GM12878 (cell line): ENCODE results near the gene UQCR11. TPM values are rescaled to one million over a fixed set of nuclear protein-coding genes. Genes with fewer than 3 reads are reported as not detected.
A peak's percentile ranks its signal among the peaks of the same experiment; 100 is the strongest.

Experiments used
- CREB1 ChIP-seq: IDR thresholded peaks from 2 replicates; pipeline ENCODE4 v1.6.1; 2012; ENCODE audit warnings: low read depth, mild to moderate bottlenecking, inconsistent platforms
- CTCF ChIP-seq, 3 experiments: IDR thresholded peaks in 2 of 3; conservative IDR thresholded peaks in 1 of 3; 2 replicates each; pipeline ENCODE4 v1.5.1; 2011; ENCODE audit warnings: low read depth in 3 of 3, low read length in 3 of 3, mild to moderate bottlenecking in 3 of 3, control low read depth in 2 of 3, moderate library complexity in 2 of 3, inconsistent platforms in 1 of 3, mixed read lengths in 1 of 3; ENCODE audit not compliant: control insufficient read depth in 2 of 3, insufficient read depth in 1 of 3; ENCODE audit errors: extremely low read depth in 1 of 3
- EGR1 ChIP-seq, 2 experiments: IDR thresholded peaks; 1 replicate in 1 of 2; 2 replicates in 1 of 2; pipeline ENCODE4 v1.6.1; 2011 to 2012; ENCODE audit warnings: low read depth in 2 of 2, low read length in 2 of 2, borderline replicate concordance in 1 of 2, mild to moderate bottlenecking in 1 of 2, moderate library complexity in 1 of 2
- LARP7 ChIP-seq: fragments of 450-650 bp; IDR thresholded peaks from 2 replicates; pipeline ENCODE4 v1.6.1; 2017; ENCODE audit warnings: mild to moderate bottlenecking
- MEF2A ChIP-seq: IDR thresholded peaks from 2 replicates; pipeline ENCODE4 v1.6.1; 2011; ENCODE audit warnings: low read depth, mild to moderate bottlenecking, low read length, moderate library complexity; ENCODE audit not compliant: insufficient read depth
- POLR2A ChIP-seq: IDR thresholded peaks from 2 replicates; pipeline ENCODE4 v1.6.1; 2011; ENCODE audit warnings: low read depth, mild to moderate bottlenecking, low read length
- PRDM15 ChIP-seq: fragments of 450-650 bp; formaldehyde crosslinking; IDR thresholded peaks from 2 replicates; pipeline ENCODE4 v1.4.0; 2020; ENCODE audit warnings: mild to moderate bottlenecking, moderate library complexity
- RUNX3 ChIP-seq: IDR thresholded peaks from 2 replicates; pipeline ENCODE4 v1.6.1; 2012; ENCODE audit warnings: low read length, inconsistent platforms
- ZNF384 ChIP-seq: IDR thresholded peaks from 2 replicates; pipeline ENCODE4 v1.6.1; 2012; ENCODE audit warnings: low read depth, mild to moderate bottlenecking, low read length, improper control_type of control experiment, borderline replicate concordance
- polyA plus RNA-seq, 11 experiments: library from polyadenylated mRNA; depleted of rRNA in 4 of 11; unstranded in 6 of 11; stranded (reverse) in 5 of 11; fragments of >200 nt; fragmentation: Nextera tagmentation in 4 of 11; fragmentation: Illumina TruSeq in 1 of 11; extraction: Ambion mirVana in 4 of 11; extraction: Trizol in 1 of 11; gene quantifications; 1 replicate in 1 of 11; 2 replicates in 10 of 11; pipeline versions ENCODE4 v1.2.1 to v1.2.3, GENCODE V29; 2011 to 2016; ENCODE audit warnings: inconsistent platforms in 2 of 11, missing spikeins in 2 of 11, low read depth in 1 of 11
- total RNA-seq, 4 experiments: library from RNA; depleted of rRNA in 3 of 4; stranded (reverse); fragments of >200 nt in 3 of 4; fragmentation: Illumina TruSeq in 1 of 4; extraction: Trizol in 1 of 4; gene quantifications; 2 replicates each; pipeline versions ENCODE4 v1.2.1 to v1.2.3, GENCODE V29; 2013 to 2021
- TF ChIP-seq, protein P1 (sequence below): fragments of 450-650 bp; IDR thresholded peaks from 2 replicates; pipeline ENCODE4 v1.6.1; 2017; ENCODE audit warnings: mild to moderate bottlenecking, moderate library complexity
- TF ChIP-seq, protein P2 (sequence below): IDR thresholded peaks from 2 replicates; pipeline ENCODE4 v1.6.1; 2011; ENCODE audit warnings: low read depth, mild to moderate bottlenecking, low read length, moderate library complexity, borderline replicate concordance; ENCODE audit errors: extremely low read depth
- TF ChIP-seq, protein P3 (sequence below): IDR thresholded peaks from 2 replicates; pipeline ENCODE4 v1.6.1; 2012; ENCODE audit warnings: low read depth, low read length, improper control_type of control experiment
- TF ChIP-seq, protein P4 (sequence below): fragments of 150-350 bp; IDR thresholded peaks from 2 replicates; pipeline ENCODE4 v1.6.1; 2014; ENCODE audit warnings: mild to moderate bottlenecking, low read depth, low read length
- TF ChIP-seq, protein P5 (sequence below): IDR thresholded peaks from 2 replicates; pipeline ENCODE4 v1.6.1; 2012; ENCODE audit warnings: low read depth, low read length, improper control_type of control experiment

Gene UQCR11
- total and polyA plus RNA-seq, 10 of the 15 experiments (the other 5 are each of a cell fraction or from before 2014, with no cell fraction given): 28.6 to 586 (median 193) TPM

GRCh38 chr19:1651568-1652291 is 46.5 kb upstream of the UQCR11 start (continued):
- TF ChIP-seq, protein P1, sequence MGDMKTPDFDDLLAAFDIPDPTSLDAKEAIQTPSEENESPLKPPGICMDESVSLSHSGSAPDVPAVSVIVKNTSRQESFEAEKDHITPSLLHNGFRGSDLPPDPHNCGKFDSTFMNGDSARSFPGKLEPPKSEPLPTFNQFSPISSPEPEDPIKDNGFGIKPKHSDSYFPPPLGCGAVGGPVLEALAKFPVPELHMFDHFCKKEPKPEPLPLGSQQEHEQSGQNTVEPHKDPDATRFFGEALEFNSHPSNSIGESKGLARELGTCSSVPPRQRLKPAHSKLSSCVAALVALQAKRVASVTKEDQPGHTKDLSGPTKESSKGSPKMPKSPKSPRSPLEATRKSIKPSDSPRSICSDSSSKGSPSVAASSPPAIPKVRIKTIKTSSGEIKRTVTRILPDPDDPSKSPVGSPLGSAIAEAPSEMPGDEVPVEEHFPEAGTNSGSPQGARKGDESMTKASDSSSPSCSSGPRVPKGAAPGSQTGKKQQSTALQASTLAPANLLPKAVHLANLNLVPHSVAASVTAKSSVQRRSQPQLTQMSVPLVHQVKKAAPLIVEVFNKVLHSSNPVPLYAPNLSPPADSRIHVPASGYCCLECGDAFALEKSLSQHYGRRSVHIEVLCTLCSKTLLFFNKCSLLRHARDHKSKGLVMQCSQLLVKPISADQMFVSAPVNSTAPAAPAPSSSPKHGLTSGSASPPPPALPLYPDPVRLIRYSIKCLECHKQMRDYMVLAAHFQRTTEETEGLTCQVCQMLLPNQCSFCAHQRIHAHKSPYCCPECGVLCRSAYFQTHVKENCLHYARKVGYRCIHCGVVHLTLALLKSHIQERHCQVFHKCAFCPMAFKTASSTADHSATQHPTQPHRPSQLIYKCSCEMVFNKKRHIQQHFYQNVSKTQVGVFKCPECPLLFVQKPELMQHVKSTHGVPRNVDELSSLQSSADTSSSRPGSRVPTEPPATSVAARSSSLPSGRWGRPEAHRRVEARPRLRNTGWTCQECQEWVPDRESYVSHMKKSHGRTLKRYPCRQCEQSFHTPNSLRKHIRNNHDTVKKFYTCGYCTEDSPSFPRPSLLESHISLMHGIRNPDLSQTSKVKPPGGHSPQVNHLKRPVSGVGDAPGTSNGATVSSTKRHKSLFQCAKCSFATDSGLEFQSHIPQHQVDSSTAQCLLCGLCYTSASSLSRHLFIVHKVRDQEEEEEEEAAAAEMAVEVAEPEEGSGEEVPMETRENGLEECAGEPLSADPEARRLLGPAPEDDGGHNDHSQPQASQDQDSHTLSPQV: no peak
- TF ChIP-seq POLR2A (peak; percentile 54), MEF2A (no peak), ZNF384 (no peak), LARP7 (no peak; the same call in 1 of the 2 replicates), PRDM15 (CRISPR knock-in tag) (no peak), CREB1 (no peak), CTCF (IDR thresholded peaks at IDR 0.05 in 2 of 3, conservative IDR thresholded peaks at IDR 0.05 in 1 of 3; ENCODE audit: control insufficient read depth in 2 of 3, extremely low read depth in 1 of 3, insufficient read depth in 1 of 3, low read depth in 3 of 3, low read length in 3 of 3) (peak in 1 of 3 experiments; percentile 14; a peak in 1 of 6 replicates), RUNX3 (no peak), EGR1 (IDR thresholded peaks at IDR 0.05; ENCODE audit: borderline replicate concordance in 1 of 2, low read depth in 2 of 2, low read length in 2 of 2) (peak in 1 of 2 experiments; percentile 33; a peak in 1 of 3 replicates)
- TF ChIP-seq, protein P2, sequence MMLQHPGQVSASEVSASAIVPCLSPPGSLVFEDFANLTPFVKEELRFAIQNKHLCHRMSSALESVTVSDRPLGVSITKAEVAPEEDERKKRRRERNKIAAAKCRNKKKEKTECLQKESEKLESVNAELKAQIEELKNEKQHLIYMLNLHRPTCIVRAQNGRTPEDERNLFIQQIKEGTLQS: no peak
- TF ChIP-seq, protein P3, sequence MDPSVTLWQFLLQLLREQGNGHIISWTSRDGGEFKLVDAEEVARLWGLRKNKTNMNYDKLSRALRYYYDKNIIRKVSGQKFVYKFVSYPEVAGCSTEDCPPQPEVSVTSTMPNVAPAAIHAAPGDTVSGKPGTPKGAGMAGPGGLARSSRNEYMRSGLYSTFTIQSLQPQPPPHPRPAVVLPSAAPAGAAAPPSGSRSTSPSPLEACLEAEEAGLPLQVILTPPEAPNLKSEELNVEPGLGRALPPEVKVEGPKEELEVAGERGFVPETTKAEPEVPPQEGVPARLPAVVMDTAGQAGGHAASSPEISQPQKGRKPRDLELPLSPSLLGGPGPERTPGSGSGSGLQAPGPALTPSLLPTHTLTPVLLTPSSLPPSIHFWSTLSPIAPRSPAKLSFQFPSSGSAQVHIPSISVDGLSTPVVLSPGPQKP: no peak
- TF ChIP-seq, protein P4, sequence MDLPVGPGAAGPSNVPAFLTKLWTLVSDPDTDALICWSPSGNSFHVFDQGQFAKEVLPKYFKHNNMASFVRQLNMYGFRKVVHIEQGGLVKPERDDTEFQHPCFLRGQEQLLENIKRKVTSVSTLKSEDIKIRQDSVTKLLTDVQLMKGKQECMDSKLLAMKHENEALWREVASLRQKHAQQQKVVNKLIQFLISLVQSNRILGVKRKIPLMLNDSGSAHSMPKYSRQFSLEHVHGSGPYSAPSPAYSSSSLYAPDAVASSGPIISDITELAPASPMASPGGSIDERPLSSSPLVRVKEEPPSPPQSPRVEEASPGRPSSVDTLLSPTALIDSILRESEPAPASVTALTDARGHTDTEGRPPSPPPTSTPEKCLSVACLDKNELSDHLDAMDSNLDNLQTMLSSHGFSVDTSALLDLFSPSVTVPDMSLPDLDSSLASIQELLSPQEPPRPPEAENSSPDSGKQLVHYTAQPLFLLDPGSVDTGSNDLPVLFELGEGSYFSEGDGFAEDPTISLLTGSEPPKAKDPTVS: no peak
- TF ChIP-seq, protein P5, sequence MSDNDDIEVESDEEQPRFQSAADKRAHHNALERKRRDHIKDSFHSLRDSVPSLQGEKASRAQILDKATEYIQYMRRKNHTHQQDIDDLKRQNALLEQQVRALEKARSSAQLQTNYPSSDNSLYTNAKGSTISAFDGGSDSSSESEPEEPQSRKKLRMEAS: no peak
